GM04503 (cell line): ENCODE results near the gene SFN.
"Not testable (repeated sequence)": the region's sequence is repeated elsewhere in the genome, so short reads cannot be mapped to it uniquely, and the experiment has no call there.

Experiments
- DNase-seq: peaks from one replicate; pipeline ENCODE4 v3.0.0-alpha.2; 2012; ENCODE audit warnings: low read depth

The SFN gene

DNA sequence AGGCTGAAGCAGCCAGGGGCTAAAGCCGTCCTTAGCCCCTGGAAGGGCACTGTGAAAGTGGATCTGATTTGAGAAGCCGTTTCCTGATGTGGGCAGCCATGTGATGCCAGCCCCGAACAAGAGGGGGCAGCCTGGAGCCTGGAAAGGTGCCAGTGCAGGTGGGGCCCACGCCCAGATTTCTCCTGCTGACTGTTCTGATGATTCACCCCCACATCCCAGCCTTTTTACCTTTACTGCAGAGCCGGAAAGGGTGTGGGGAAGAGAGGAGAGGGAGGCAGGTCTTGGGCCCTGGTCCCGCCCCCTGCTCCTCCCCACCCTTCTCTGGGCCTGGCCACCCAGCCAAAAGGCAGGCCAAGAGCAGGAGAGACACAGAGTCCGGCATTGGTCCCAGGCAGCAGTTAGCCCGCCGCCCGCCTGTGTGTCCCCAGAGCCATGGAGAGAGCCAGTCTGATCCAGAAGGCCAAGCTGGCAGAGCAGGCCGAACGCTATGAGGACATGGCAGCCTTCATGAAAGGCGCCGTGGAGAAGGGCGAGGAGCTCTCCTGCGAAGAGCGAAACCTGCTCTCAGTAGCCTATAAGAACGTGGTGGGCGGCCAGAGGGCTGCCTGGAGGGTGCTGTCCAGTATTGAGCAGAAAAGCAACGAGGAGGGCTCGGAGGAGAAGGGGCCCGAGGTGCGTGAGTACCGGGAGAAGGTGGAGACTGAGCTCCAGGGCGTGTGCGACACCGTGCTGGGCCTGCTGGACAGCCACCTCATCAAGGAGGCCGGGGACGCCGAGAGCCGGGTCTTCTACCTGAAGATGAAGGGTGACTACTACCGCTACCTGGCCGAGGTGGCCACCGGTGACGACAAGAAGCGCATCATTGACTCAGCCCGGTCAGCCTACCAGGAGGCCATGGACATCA lies at the start of gene SFN:
Gene SFN, plus strand, starts transcription at position 369 of the 904 bp plus-strand sequence. Its CDS starts 64 bp downstream, at position 433.
- no peak for DNase-seq

DNA sequence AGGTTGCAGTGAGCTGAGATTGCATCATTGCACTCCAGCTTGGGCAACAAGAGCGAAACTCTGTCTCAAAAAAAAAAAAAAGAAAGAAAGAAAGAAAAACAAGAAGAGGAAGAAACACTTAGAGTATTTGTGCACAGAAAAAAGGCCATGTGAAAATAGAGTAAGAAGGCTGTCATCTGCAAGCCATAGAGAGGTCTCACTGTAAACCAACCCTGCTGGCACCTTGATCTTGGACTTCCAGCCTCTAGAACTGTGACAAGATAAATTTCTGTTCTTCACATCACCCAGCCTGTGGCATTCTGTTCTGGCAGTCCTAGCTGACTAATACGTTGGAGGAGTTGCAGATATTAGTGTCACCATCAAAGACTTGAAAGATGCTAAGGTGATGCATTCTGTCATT lies 48.6 kb upstream of the SFN start:
- DNase-seq: no peak

DNA sequence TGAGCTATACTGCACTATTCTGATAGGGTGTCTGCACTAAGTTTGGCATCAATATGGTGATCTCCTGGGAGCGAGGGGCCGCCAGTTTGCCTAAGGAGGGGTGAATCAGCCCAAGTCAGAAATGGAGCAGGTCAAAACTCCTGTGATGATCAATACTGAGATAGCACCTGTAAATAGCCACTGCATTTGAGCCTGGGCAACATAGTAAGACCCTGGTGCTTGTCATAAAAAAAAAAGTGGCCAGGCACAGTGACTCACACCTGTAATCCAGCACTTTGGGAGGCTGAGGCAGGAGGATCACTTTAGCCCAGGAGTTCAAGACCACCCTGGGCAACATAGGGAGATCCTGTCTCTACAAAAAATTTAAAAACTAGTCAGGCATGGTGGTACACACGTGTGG lies 48.1 kb upstream of the SFN start:
- DNase-seq: no peak

DNA sequence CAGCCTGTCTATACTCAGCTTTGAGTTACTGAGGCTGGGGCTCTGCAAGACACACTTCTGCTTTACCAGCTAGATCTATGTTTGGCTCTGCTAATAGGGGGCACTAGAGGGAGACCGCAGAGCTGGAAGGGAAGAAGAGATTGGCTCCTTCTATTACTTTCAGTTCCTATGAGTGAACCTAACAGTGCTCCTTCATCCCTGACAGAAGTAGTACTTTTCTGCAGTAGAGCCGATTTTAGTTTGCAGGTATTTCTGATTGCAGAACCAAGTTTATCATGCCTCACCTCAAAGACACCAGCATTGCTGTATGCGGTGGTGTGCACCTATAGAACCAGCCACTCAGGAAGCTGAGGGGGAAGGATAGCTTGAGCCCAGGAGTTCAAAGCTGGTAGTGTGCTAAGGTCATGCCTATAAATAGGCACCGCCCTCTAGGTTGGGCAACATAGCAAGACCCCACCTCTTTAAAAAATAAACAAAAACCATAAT lies 42.1 kb upstream of the SFN start:
- DNase-seq: no peak

GRCh38 chr1:26822737-26823395 lies 40.1 kb upstream of the SFN start:
- DNase-seq: no peak

DNA sequence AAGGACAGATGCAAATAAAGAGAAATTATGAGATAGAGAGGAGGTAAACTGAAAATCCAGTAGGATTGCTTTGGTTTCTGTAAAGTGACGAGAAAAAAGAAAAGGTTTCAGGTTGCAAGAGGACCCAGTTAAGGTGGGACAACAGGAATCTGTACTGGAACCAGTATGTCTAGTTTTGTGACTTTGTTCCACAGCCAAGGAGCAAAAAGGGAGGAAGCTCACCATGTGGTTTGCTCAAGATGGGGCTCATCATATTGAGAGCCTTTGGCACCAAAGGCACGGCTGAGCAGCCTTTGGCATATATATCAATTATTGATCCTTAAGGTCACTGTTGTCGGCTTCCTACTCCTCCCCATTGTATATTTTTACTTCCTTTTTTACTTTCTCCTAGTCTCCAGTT lies 38.2 kb upstream of the SFN start:
- DNase-seq: no peak

DNA sequence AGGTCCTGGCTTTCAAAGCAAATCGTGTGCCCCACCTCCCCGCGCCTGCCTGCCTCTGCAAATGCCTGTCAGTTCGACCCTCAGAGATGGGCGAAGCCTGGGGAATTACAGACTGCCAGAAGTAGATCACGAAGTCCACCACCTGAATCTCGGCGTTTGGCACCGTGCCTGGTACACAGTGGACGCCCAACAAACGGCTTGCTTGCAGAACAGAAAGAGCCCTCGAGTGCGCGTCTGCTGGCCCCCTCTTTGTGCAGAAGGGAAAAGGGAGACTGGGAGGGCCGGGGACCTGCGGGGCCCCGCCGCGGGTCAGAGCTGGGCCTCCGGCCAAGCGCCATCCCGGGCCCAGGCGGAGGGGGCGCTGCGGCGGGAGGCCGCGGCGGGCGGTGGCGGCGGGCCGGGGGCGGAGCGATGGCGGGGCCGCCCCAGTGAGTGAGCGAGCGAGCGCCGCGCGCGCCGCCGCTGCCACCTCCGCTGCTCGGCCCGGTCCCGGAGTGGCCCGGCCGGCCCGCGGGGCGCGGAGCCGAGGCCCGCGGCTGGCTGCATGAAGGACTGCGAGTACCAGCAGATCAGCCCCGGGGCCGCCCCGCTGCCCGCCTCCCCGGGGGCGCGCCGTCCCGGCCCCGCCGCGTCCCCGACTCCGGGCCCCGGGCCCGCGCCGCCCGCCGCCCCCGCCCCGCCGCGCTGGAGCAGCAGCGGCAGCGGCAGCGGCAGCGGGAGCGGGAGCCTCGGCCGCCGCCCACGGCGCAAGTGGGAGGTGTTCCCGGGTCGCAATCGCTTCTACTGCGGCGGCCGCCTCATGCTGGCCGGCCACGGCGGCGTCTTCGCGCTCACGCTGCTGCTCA lies 36.5 kb upstream of the SFN start, which contains the start of gene ZDHHC18:
Gene ZDHHC18, plus strand, starts transcription at position 428 of the 845 bp plus-strand sequence. Its CDS starts 117 bp downstream, at position 545.
- no peak for DNase-seq

DNA sequence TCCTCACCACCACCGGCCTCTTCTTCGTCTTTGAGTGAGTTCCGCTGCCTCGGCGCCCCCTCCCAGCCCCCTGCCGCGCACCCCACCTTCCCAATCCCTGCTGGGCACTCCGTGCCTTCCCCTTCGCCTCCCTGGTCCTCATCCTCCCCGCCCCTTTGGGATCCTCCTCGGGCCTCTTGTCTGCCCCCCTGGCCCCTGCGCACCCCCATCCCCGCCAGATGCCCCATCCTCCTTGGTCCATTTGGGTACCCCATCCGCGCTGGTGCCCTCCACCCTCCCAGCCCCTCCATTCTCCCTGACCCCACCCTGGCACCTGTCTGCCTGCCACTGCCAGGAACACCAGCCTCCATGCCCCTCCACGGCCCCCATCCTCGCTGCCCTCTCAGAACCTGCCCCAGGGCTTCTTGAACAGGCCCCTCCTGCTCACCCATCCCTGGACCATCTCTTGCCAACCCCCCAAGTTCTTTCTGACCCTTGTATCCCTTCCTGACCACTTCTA lies 35.8 kb upstream of the SFN start:
- no peak for DNase-seq

DNA sequence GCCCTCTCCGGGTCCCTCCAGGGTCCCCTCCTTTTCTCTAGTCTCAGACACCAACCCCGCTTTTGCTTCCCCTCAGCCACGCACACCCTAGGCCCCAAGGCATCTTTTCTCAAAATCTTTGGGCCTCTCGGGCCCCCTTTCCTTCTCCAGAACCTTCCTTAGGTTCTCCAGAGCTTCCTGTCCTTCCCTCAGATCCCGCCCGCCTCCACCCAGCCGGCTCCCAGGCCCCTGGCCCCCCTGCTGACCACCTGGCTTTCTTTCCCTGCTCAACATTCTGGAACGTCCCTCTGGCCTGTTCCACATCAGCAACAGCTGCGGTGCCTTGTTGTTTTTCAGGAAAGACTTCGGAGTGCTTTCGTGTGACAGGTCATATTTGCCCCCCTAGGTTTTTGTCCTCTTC lies 35.3 kb upstream of the SFN start:
- no peak for DNase-seq

GRCh38 chr1:26828411-26828991 lies 34.4 kb upstream of the SFN start:
- DNase-seq: no peak

GRCh38 chr1:26829184-26829911 lies 33.6 kb upstream of the SFN start:
- no peak for DNase-seq

DNA sequence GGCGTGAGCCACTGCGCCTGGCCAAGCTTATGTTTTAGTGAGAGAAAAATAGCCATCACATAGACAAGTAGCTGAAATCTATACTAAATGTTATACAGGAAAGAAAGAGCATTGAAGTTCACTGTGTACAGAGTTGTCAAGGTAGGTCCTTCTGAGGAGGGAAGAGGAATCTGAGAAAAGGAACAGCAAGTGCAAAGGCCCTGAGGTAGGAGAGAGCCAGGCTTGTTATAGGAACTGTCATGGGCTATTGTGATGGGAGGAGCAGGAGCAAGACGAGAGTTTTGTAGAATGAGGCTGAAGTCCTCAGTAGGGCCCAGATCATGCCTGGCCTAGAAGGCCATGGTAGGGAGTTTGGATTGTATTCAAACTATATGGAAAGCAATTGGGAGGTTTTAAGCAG lies 31.9 kb upstream of the SFN start:
- DNase-seq: no peak

GRCh38 chr1:26831546-26832248 lies 31.3 kb upstream of the SFN start:
- no peak for DNase-seq

DNA sequence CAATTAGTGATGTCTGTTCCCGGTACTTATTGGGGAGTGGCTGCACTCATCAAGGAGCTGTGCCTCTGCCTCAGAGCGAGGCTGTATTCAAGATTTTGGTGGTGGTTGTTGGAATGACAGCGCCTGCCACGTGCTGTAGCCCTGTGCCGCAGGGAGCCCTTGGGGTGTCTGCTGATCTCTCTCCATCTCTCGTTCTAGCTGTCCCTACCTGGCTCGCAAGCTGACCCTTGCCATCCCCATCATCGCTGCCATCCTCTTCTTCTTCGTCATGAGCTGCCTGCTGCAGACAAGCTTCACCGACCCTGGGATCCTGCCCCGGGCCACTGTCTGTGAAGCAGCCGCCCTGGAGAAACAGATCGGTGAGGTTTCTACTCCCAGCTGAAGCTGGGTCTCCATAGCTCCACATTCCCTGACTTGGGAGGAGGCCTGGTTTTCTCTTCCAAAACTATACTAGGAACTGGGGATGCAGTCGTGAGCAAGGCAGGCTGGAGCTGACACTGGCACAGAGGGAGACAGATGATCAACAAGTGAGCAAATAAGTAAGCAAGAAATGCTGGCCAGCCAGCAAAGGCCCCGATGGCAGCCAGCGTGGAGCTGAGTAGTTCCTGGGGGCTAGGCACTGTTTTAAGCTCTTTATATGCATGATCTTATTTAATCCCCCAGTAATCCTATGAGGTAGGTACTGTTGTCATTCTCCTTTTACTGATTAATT lies 30.5 kb upstream of the SFN start:
- no peak for DNase-seq

DNA sequence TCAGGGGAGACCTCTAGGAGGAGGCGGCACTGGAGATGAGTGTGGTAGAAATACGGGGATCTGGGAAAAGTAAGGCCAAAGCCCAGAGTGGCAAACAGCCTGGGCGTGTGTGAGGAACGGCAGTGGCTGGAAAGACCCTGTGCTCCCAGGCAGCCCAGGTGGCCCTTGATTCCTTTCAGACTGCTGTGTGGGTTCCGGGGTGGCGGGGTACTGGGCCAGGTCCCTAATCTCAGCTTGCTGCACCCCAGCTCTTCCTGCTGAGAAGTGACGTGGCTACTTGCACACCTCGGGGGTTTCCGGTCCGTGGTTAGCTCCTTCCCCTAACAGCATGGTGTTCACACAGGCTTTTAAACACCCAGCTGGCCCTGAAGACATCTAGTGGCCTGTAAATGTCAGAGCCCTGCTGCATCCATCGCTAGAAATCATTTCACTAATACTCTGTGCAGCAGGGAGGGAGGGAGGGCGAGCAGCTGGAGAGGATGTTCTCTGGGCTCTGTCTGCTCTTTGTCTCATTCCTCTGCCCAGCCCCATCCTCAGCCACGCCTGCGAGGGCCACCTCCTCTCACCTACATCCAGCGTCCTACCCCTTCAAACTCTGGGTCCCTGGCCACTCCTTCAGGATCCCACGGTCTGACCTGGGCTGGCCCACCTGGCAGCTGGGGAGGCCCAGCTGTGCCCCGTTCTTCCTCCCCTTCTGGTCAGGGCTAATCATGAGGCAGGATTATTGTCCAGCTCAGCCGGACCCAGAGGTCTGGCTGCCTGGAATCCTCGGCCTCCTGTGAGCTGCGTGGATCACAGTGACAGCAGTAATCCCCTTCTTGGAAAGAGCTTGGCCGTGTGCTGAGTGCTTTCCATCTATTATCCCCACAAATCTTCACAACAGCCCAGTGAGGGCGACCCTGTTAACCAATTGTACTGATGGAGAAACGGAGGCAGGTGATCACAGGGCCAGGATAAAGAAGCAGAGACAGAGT lies 29.2 kb upstream of the SFN start:
- DNase-seq: no peak

DNA sequence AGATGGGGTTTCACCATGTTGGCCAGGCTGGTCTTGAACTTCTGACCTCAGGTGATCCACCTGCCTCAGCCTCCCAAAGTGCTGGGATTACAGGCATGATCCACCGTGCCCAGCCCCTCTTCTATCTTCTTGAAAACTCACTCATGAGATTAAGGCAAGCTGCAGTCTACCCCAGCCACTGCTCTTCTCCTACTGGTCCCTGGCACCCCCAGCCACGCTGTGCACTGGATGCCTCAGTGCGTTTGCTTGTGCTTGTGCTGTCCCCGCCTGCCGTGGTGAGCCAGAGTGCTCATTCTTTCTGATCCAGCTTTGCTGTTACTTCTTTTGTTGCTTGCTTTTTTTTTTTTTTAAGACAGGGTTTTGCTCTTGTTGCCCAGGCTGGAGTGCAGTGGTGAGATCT lies 25.3 kb upstream of the SFN start:
- not testable (repeated sequence) for DNase-seq

- DNase-seq: no peak
These were observed 24.2 kb upstream of the SFN start for GRCh38 chr1:26838474-26839338.
